ENCODE measurements around the gene SMU1. TPM values are rescaled to one million over a fixed set of nuclear protein-coding genes. Genes with fewer than 3 reads are reported as not detected.
A peak's percentile ranks its signal among the peaks of the same experiment; 100 is the strongest.

The SMU1 gene
- total RNA-seq, 4 donors from 2014 or later, result 14.6 to 23.5 (median 17.2) TPM

DNA sequence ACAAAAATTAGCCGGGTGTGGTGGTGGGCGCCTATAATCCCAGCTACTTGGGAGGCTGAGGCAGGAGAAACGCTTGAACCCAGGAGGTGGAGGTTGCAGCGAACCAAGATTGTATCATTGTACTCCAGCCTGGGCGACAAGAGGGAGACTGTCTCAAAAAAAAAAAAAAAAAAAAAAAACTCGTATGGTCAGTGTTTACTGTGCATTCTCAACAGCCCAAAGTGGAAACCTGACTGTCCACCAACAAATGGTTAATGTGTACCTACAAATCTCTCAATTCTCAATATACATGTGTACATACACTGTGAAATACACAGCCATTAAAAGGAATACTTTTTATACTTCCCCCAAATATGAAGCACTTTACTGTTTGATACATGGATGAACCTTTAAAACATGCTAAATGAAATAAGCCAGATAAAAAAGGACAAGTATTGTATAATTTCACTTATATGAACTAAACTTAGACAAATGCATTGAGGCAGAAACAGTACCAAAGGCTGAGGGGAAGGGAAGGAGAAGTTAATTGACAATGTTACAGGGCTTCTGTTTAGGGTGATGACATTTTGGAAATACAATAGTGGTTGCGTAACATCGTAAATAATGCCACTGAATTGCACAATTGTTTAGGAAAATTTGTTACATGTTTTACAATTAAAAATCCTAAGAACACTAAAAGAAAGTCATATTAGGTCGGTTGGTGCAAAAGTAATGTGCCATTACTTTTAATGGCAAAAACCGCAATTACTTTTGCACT is 34.9 kb downstream of the SMU1 start:
- TF ChIP-seq, protein P1, sequence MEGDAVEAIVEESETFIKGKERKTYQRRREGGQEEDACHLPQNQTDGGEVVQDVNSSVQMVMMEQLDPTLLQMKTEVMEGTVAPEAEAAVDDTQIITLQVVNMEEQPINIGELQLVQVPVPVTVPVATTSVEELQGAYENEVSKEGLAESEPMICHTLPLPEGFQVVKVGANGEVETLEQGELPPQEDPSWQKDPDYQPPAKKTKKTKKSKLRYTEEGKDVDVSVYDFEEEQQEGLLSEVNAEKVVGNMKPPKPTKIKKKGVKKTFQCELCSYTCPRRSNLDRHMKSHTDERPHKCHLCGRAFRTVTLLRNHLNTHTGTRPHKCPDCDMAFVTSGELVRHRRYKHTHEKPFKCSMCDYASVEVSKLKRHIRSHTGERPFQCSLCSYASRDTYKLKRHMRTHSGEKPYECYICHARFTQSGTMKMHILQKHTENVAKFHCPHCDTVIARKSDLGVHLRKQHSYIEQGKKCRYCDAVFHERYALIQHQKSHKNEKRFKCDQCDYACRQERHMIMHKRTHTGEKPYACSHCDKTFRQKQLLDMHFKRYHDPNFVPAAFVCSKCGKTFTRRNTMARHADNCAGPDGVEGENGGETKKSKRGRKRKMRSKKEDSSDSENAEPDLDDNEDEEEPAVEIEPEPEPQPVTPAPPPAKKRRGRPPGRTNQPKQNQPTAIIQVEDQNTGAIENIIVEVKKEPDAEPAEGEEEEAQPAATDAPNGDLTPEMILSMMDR (IDR thresholded peaks at IDR 0.05), result no peak
- ATAC-seq (ENCODE audit: low FRiP score) (no peak), DNase-seq (ENCODE audit: low spot score) (no peak)

DNA sequence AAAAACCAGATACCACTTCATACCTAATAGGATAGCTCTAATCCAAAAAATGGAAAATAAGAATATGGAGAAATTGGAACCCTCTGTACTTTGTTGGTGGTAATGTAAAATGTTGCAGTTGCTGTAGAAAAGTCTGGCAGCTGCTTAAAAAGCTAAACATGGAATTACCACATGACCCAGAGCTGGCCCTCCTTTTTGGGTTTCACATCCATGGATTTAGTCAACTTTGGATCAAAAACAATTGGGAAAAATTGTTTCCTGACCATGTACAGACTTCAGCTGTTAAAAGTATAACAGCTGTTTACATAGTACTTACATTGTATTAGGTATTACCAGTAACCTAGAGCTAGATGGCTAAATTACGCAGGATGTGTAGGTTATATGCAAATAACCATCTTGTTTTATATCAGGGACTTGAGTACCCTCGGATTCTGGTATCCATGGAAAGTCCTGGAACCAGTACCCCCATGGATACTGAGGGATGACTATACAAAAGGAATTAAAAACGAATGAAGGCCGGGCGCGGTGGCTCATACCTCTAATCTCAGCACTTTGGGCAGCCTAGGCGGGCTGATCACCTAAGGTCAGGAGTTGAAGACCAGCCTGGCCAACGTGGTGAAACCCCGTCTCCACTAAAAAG is 35.6 kb downstream of the SMU1 start:
- TF ChIP-seq, protein P1 (IDR thresholded peaks at IDR 0.05), result no peak
- DNase-seq (ENCODE audit: low spot score), result no peak
- no peak for ATAC-seq (ENCODE audit: low FRiP score)

- TF ChIP-seq, protein P1 (IDR thresholded peaks at IDR 0.05), result no peak
- ATAC-seq (ENCODE audit: low FRiP score), result peak; percentile 62
- DNase-seq (ENCODE audit: low spot score), result no peak
These were observed 43.6 kb downstream of the SMU1 start for GRCh38 chr9:33032865-33033264.

GRCh38 chr9:33032292-33032691 is 44.2 kb downstream of the SMU1 start:
- no peak for ATAC-seq (ENCODE audit: low FRiP score)
- TF ChIP-seq, protein P1 (IDR thresholded peaks at IDR 0.05), result no peak
- no peak for DNase-seq (ENCODE audit: low spot score)

DNA sequence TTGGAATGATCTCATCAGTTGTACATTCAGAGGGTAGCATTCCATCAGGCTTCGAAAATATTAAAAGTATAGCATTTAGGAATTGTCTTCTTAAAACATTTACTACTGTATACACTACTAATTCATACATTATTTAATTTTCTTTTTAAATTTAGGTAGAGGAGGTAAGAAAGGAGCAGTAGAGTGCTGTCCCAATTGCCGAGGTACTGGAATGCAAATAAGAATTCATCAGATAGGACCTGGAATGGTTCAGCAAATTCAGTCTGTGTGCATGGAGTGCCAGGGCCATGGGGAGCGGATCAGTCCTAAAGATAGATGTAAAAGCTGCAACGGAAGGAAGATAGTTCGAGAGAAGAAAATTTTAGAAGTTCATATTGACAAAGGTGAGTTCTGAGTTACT is 46.2 kb downstream of the SMU1 start:
- no peak for DNase-seq (ENCODE audit: low spot score)
- TF ChIP-seq, protein P1 (IDR thresholded peaks at IDR 0.05), result no peak
- ATAC-seq (ENCODE audit: low FRiP score), result no peak

- TF ChIP-seq, protein P1 (IDR thresholded peaks at IDR 0.05), result no peak
- ATAC-seq (ENCODE audit: low FRiP score) (peak; percentile 3), DNase-seq (ENCODE audit: low spot score) (no peak)
These were observed 47.2 kb downstream of the SMU1 start for GRCh38 chr9:33029231-33029786.
